Progenitor cell of endocrine pancreas (in vitro differentiated cells): ENCODE data around the gene IGF1R. TPM values are rescaled to one million over a fixed set of nuclear protein-coding genes. Genes with fewer than 3 reads are reported as not detected.

Source experiments
- DNase-seq: peaks from one replicate; pipeline ENCODE4 v3.0.0; 2021; ENCODE audit warnings: low spot score; ENCODE audit not compliant: unreplicated experiment
- H3K27ac Mint-ChIP-seq: 2 replicates; pipeline ENCODE4 v1.8.0; 2021; ENCODE audit warnings: mild to moderate bottlenecking, moderate library complexity, mixed read lengths
- H3K27me3 Mint-ChIP-seq: 2 replicates; pipeline ENCODE4 v1.8.0; 2021; ENCODE audit warnings: mixed read lengths
- H3K36me3 Mint-ChIP-seq: 2 replicates; pipeline ENCODE4 v1.8.0; 2022; ENCODE audit warnings: mixed read lengths; ENCODE audit not compliant: insufficient read depth
- H3K4me1 Mint-ChIP-seq: 2 replicates; pipeline ENCODE4 v1.8.0; 2021; ENCODE audit warnings: low read depth, mixed read lengths
- H3K4me3 Mint-ChIP-seq: 2 replicates; pipeline ENCODE4 v1.8.0; 2021; ENCODE audit warnings: low read depth, mild to moderate bottlenecking, moderate library complexity, mixed read lengths
- H3K9me3 Mint-ChIP-seq: 2 replicates; pipeline ENCODE4 v1.8.0; 2021; ENCODE audit warnings: low read depth, mixed read lengths
- CTCF ChIP-seq: fragments of 200-600 bp; sonication (generic); IDR thresholded peaks from one replicate; pipeline ENCODE4 v1.5.0; 2021; ENCODE audit warnings: antibody characterized with exemption, mild to moderate bottlenecking; ENCODE audit not compliant: unreplicated experiment
- total RNA-seq: library from RNA; stranded (reverse); gene quantifications from 2 replicates; pipeline ENCODE4 v1.2.1, GENCODE V29; 2021

Gene IGF1R
- total RNA-seq, 1 donor from 2014 or later, result 106 TPM

- H3K27ac Mint-ChIP-seq, result peak overlapping the region; percentile 100
- H3K36me3 Mint-ChIP-seq, result no peaks in the 10 kb centered on the region
- H3K9me3 Mint-ChIP-seq, result no peaks in the 10 kb centered on the region
- peaks cover 52% of the 10 kb centered on the region for H3K4me1 Mint-ChIP-seq
- no peaks in the 10 kb centered on the region for H3K27me3 Mint-ChIP-seq
- no peak for DNase-seq
- TF ChIP-seq CTCF, result no peak
- no peak overlapping the region for H3K4me3 Mint-ChIP-seq
Observed at GRCh38 chr15:98728082-98728810, 79.9 kb downstream of the IGF1R start.

- H3K4me1 Mint-ChIP-seq, result peaks cover 51% of the 10 kb centered on the region
- DNase-seq, result no peak
- no peak overlapping the region for H3K4me3 Mint-ChIP-seq
- peak overlapping the region; percentile 100 for H3K27ac Mint-ChIP-seq
- H3K9me3 Mint-ChIP-seq, result no peaks in the 10 kb centered on the region
- no peak for TF ChIP-seq CTCF
- no peaks in the 10 kb centered on the region for H3K27me3 Mint-ChIP-seq
- H3K36me3 Mint-ChIP-seq, result no peaks in the 10 kb centered on the region
Observed at GRCh38 chr15:98728811-98729160, 80.4 kb downstream of the IGF1R start.

- no peak for DNase-seq
- peaks cover 49% of the 10 kb centered on the region for H3K4me1 Mint-ChIP-seq
- no peaks in the 10 kb centered on the region for H3K27me3 Mint-ChIP-seq
- H3K4me3 Mint-ChIP-seq, result no peak overlapping the region
- H3K27ac Mint-ChIP-seq, result peak overlapping the region; percentile 100
- H3K36me3 Mint-ChIP-seq, result no peaks in the 10 kb centered on the region
- H3K9me3 Mint-ChIP-seq, result no peaks in the 10 kb centered on the region
- TF ChIP-seq CTCF, result no peak
Observed at GRCh38 chr15:98729446-98730042, 81.2 kb downstream of the IGF1R start.

- H3K36me3 Mint-ChIP-seq, result no peaks in the 10 kb centered on the region
- H3K27ac Mint-ChIP-seq, result no peak overlapping the region
- H3K4me1 Mint-ChIP-seq, result peaks cover 52% of the 10 kb centered on the region
Observed at GRCh38 chr15:98730860-98731711, 82.7 kb downstream of the IGF1R start.

More at GRCh38 chr15:98730860-98731711, 82.7 kb downstream of the IGF1R start:
- no peaks in the 10 kb centered on the region for H3K27me3 Mint-ChIP-seq
- H3K9me3 Mint-ChIP-seq, result no peaks in the 10 kb centered on the region
- no peak for TF ChIP-seq CTCF
- no peak for DNase-seq
- H3K4me3 Mint-ChIP-seq, result no peak overlapping the region
